GM20000 (cell line): ENCODE measurements around the gene POLR3E.

Source experiments
- DNase-seq: peaks from one replicate; pipeline ENCODE4 v3.0.0; 2012; ENCODE audit warnings: low spot score
- CTCF ChIP-seq: IDR thresholded peaks from 2 replicates; pipeline ENCODE4 v1.5.1; 2012; ENCODE audit warnings: mild to moderate bottlenecking, control low read depth; ENCODE audit errors: extremely low read depth, missing control alignments

Gene POLR3E

GRCh38 chr16:22274916-22275315 lies 22.3 kb upstream of the POLR3E start:
- DNase-seq: no peak
- TF ChIP-seq CTCF: no peak

- TF ChIP-seq CTCF: no peak
- DNase-seq: no peak
These were observed 18.6 kb upstream of the POLR3E start for GRCh38 chr16:22278441-22279230.

GRCh38 chr16:22282254-22282892 lies 14.8 kb upstream of the POLR3E start:
- no peak for DNase-seq
- TF ChIP-seq CTCF: no peak

GRCh38 chr16:22284637-22285036 lies 12.6 kb upstream of the POLR3E start:
- TF ChIP-seq CTCF: no peak
- no peak for DNase-seq

- DNase-seq: no peak
- no peak for TF ChIP-seq CTCF
These were observed 12.1 kb upstream of the POLR3E start for GRCh38 chr16:22285080-22285479.

GRCh38 chr16:22291020-22291419 lies 6.2 kb upstream of the POLR3E start:
- no peak for DNase-seq
- TF ChIP-seq CTCF: no peak

- DNase-seq: no peak
- no peak for TF ChIP-seq CTCF
These were observed 5.3 kb upstream of the POLR3E start for GRCh38 chr16:22291860-22292318.
